ENCODE data around the gene PRKCE.

GRCh38 chr2:46143429-46144132, 492.1 kb downstream of the PRKCE start:
- TF ChIP-seq CTCF (IDR thresholded peaks at IDR 0.05; ENCODE audit: poor library complexity), result no peak
- TF ChIP-seq EZH2 (IDR thresholded peaks at IDR 0.05; ENCODE audit: borderline replicate concordance), result no peak
- no peak for TF ChIP-seq EZH2phosphoT487 (IDR thresholded peaks at IDR 0.05; ENCODE audit: low read depth, severe bottlenecking, unreplicated experiment)
